Stomach (tissue), 4 donors: ENCODE data around the gene AUTS2.

Experiments
- CTCF ChIP-seq, 7 experiments: fragments of 450-650 bp in 4 of 7; fragments of 200-600 bp in 3 of 7; sonication (generic) in 3 of 7; IDR thresholded peaks; one replicate each; pipeline ENCODE4 v1.5.1; 2016 to 2019; ENCODE audit warnings: antibody characterized with exemption in 7 of 7, control low read depth in 2 of 7, mild to moderate bottlenecking in 1 of 7
- EP300 ChIP-seq: sonication (generic); formaldehyde crosslinking; IDR thresholded peaks from one replicate; pipeline ENCODE4 v1.6.1; 2017; ENCODE audit warnings: antibody characterized with exemption
- POLR2A ChIP-seq, 4 donors: fragments of 450-650 bp; IDR thresholded peaks; one replicate each; pipeline ENCODE4 v1.6.1; 2016; ENCODE audit warnings: antibody characterized with exemption in 4 of 4, control low read depth in 2 of 4, mild to moderate bottlenecking in 1 of 4, moderate library complexity in 1 of 4

GRCh38 chr7:69653806-69654205 is 55.5 kb downstream of the AUTS2 start:
- TF ChIP-seq CTCF (IDR thresholded peaks at IDR 0.05) (no peak), EP300 (no peak), POLR2A (IDR thresholded peaks at IDR 0.05) (no peak)
